Esophagus muscularis mucosa (tissue), 4 donors: ENCODE results near the gene CACNA2D3. TPM values are rescaled to one million over a fixed set of nuclear protein-coding genes. Genes with fewer than 3 reads are reported as not detected.

Experiments
- DNase-seq: peaks from one replicate; pipeline ENCODE4 v3.0.0-alpha.2; 2017; ENCODE audit errors: extremely low spot score
- H3K27ac ChIP-seq, 4 donors: fragments of 200-600 bp; sonication (generic); replicated peaks in 1 of 4; 1 replicate in 3 of 4; 2 replicates in 1 of 4; pipeline ENCODE4 v1.5.1; 2016 to 2019; ENCODE audit warnings: mild to moderate bottlenecking in 1 of 4
- H3K27me3 ChIP-seq, 4 donors: fragments of 200-600 bp; sonication (generic); one replicate each; pipeline versions ENCODE4 v1.5.1 to v1.6.0; 2016 to 2019
- H3K36me3 ChIP-seq, 4 donors: fragments of 200-600 bp; sonication (generic); one replicate each; pipeline ENCODE4 v1.5.1; 2016 to 2019
- H3K4me1 ChIP-seq, 4 donors: fragments of 200-600 bp; sonication (generic); one replicate each; pipeline ENCODE4 v1.5.1; 2016 to 2019
- H3K4me3 ChIP-seq, 4 donors: fragments of 200-600 bp; sonication (generic); 1 replicate in 2 of 4; 2 replicates in 2 of 4; pipeline ENCODE4 v1.5.1; 2016 to 2019; ENCODE audit warnings: mild to moderate bottlenecking in 4 of 4, moderate library complexity in 1 of 4
- H3K9me3 ChIP-seq, 4 donors: fragments of 200-600 bp; sonication (generic); 1 replicate in 3 of 4; 2 replicates in 1 of 4; pipeline ENCODE4 v1.5.1; 2016 to 2019
- EP300 ChIP-seq: sonication (generic); formaldehyde crosslinking; IDR thresholded peaks from one replicate; pipeline ENCODE4 v1.6.1; 2017; ENCODE audit warnings: antibody characterized with exemption
- POLR2A ChIP-seq: fragments of 450-650 bp; IDR thresholded peaks from one replicate; pipeline ENCODE4 v1.6.1; 2017; ENCODE audit warnings: antibody characterized with exemption, moderate library complexity, mild to moderate bottlenecking, low read depth
- POLR2AphosphoS5 ChIP-seq, 2 donors: sonication (generic); formaldehyde crosslinking; IDR thresholded peaks; one replicate each; pipeline ENCODE4 v1.6.1; 2017; ENCODE audit warnings: antibody characterized with exemption in 2 of 2
- WGBS: methylation state at CpG from one replicate; pipeline ENCODE4 v1.1.5; 2018; 5-methylcytosine and 5-hydroxymethylcytosine counted together
- intact Hi-C: fragments of 100-400 bp; cut with DNase I; formaldehyde crosslinking; loops from one replicate; pipeline ENCODE4 v1.15.1; 2023
- total RNA-seq, 4 donors: library from RNA; depleted of rRNA; stranded (reverse); fragments of >200 nt; gene quantifications; one replicate each; pipeline versions ENCODE4 v1.1.0 to v1.2.1, GENCODE V29; 2016
- TF ChIP-seq, protein P1 (sequence below), 3 experiments: fragments of 200-600 bp in 2 of 3; fragments of 450-650 bp in 1 of 3; sonication (generic) in 2 of 3; IDR thresholded peaks; one replicate each; pipeline ENCODE4 v1.5.1; 2017 to 2019; ENCODE audit warnings: antibody characterized with exemption in 3 of 3, mild to moderate bottlenecking in 2 of 3, moderate library complexity in 1 of 3

CACNA2D3 gene
- total RNA-seq, 4 donors from 2014 or later = 2.5 to 6.3 (median 3.9) TPM

DNA sequence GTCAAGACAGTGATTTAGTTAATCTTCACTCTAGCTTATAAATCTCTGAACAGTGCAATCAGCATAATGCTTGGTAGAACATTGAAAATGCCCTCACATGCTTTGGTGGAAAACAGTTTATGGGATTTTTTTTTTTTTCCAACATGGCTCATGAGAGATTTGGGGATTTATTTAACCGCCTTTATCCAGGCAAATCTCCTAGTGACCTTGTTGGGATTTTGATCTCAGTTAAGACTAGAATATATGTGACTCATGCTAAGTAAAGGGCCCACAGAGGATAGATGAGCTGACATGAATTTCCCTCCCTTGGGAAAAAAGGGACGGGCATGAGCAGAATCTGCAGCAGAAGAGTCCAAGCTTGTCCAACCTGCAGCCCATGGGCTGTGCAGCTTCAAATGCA is 786.8 kb downstream of the CACNA2D3 start:
- Histone ChIP-seq H3K36me3 (no peaks in the 10 kb centered on the region), H3K27ac (no peak overlapping the region), H3K4me3 (no peak overlapping the region), H3K9me3 (peaks cover 0 to 7% (median 0%) of the 10 kb centered on the region in 4 donors), H3K4me1 (peaks cover 5 to 33% (median 17%) of the 10 kb centered on the region in 4 donors), H3K27me3 (no peaks in the 10 kb centered on the region)
- TF ChIP-seq POLR2A (no peak), EP300 (no peak), POLR2AphosphoS5 (IDR thresholded peaks at IDR 0.05) (no peak)
- TF ChIP-seq, protein P1, sequence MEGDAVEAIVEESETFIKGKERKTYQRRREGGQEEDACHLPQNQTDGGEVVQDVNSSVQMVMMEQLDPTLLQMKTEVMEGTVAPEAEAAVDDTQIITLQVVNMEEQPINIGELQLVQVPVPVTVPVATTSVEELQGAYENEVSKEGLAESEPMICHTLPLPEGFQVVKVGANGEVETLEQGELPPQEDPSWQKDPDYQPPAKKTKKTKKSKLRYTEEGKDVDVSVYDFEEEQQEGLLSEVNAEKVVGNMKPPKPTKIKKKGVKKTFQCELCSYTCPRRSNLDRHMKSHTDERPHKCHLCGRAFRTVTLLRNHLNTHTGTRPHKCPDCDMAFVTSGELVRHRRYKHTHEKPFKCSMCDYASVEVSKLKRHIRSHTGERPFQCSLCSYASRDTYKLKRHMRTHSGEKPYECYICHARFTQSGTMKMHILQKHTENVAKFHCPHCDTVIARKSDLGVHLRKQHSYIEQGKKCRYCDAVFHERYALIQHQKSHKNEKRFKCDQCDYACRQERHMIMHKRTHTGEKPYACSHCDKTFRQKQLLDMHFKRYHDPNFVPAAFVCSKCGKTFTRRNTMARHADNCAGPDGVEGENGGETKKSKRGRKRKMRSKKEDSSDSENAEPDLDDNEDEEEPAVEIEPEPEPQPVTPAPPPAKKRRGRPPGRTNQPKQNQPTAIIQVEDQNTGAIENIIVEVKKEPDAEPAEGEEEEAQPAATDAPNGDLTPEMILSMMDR (IDR thresholded peaks at IDR 0.05) = no peak
- DNase-seq = no peak
- 79% methylated on average over 2 of the region's 2 CpGs for WGBS
- intact Hi-C loops = no loop called here

DNA sequence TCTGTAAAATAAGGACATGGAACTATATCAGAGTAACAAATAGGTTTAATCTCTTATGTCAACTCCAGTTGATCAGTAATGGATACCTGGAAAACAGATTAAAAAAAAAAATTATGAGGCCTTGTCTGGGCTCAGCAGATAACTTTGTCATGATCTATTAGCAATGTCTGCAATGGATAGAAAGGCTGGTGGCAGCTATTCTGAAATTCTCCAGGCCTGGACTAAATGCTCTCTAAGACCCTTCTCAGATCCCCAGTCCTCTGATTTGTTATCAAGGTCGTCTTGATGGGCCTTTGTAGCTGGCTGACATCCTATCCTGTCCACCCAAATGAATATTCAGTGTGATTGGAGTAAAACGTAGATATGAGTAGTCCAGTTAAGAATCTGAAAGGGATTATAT is 791.8 kb downstream of the CACNA2D3 start:
- WGBS = 78% methylated on average over 2 of the region's 2 CpGs
- Histone ChIP-seq H3K27ac (no peak overlapping the region), H3K4me3 (no peak overlapping the region), H3K36me3 (no peaks in the 10 kb centered on the region), H3K4me1 (no peaks in the 10 kb centered on the region), H3K9me3 (peaks cover 0 to 7% (median 0%) of the 10 kb centered on the region in 4 donors), H3K27me3 (no peaks in the 10 kb centered on the region)
- TF ChIP-seq EP300 (no peak), POLR2A (no peak), POLR2AphosphoS5 (IDR thresholded peaks at IDR 0.05) (no peak)
- TF ChIP-seq, protein P1 (IDR thresholded peaks at IDR 0.05) = no peak
- DNase-seq = no peak
- intact Hi-C loops = no loop called here

DNA sequence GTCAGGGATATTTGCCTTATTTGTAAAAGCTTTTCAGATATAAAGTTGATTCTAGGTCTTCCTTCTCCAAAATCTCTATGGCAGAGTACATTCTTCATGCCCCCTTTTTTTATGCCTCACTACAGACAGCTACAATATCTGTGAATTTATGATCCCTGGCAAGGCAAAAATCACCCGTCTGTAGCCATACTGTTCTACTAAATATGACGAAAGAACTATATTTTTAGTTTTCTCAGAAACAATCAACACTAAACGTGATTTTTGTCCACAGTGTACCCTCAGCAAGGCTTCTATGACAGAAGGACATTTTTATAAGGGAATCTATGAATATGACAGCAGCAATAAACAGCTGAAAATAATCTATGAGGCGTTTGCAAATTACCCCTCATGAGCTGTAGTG is 792.8 kb downstream of the CACNA2D3 start:
- TF ChIP-seq POLR2A (no peak), POLR2AphosphoS5 (IDR thresholded peaks at IDR 0.05) (no peak), EP300 (no peak)
- TF ChIP-seq, protein P1 (IDR thresholded peaks at IDR 0.05) = no peak
- intact Hi-C loops = no loop called here
- Histone ChIP-seq H3K9me3 (peaks cover 0 to 7% (median 0%) of the 10 kb centered on the region in 4 donors), H3K27ac (no peak overlapping the region), H3K36me3 (no peaks in the 10 kb centered on the region), H3K27me3 (no peaks in the 10 kb centered on the region), H3K4me1 (no peaks in the 10 kb centered on the region), H3K4me3 (no peak overlapping the region)
- no peak for DNase-seq
- WGBS = 36% methylated on average over 4 of the region's 4 CpGs

- TF ChIP-seq POLR2AphosphoS5 (IDR thresholded peaks at IDR 0.05) = no peak
- TF ChIP-seq, protein P1 (IDR thresholded peaks at IDR 0.05) = no peak
- TF ChIP-seq POLR2A = no peak
- TF ChIP-seq EP300 = no peak
- Histone ChIP-seq H3K4me1 (no peaks in the 10 kb centered on the region), H3K9me3 (peaks cover 0 to 7% (median 0%) of the 10 kb centered on the region in 4 donors), H3K36me3 (no peaks in the 10 kb centered on the region), H3K4me3 (no peak overlapping the region), H3K27ac (no peak overlapping the region), H3K27me3 (no peaks in the 10 kb centered on the region)
- WGBS = 85% methylated on average over 8 of the region's 8 CpGs
- intact Hi-C loops = no loop called here
- DNase-seq = no peak
Observed at GRCh38 chr3:54915976-54916375, 793.6 kb downstream of the CACNA2D3 start.

- Histone ChIP-seq H3K9me3 (peaks cover 0 to 6% (median 0%) of the 10 kb centered on the region in 4 donors), H3K36me3 (no peaks in the 10 kb centered on the region), H3K4me3 (no peak overlapping the region), H3K27me3 (no peaks in the 10 kb centered on the region), H3K27ac (no peak overlapping the region), H3K4me1 (no peaks in the 10 kb centered on the region)
- no peak for TF ChIP-seq EP300
- no peak for DNase-seq
- intact Hi-C loops = no loop called here
Observed at GRCh38 chr3:54916732-54917131, 794.4 kb downstream of the CACNA2D3 start.
